Thyroid gland (tissue), 4 donors: ENCODE results near the gene LETM1.

Source experiments
- CTCF ChIP-seq, 6 experiments: fragments of 200-600 bp in 3 of 6; fragments of 450-650 bp in 3 of 6; sonication (generic) in 3 of 6; IDR thresholded peaks; one replicate each; pipeline ENCODE4 v1.5.1; 2016 to 2019; ENCODE audit warnings: antibody characterized with exemption in 6 of 6, mild to moderate bottlenecking in 2 of 6, inconsistent platforms in 1 of 6, moderate library complexity in 1 of 6
- POLR2A ChIP-seq, 2 donors: fragments of 450-650 bp; IDR thresholded peaks; one replicate each; pipeline ENCODE4 v1.6.1; 2017; ENCODE audit warnings: antibody characterized with exemption in 2 of 2, mild to moderate bottlenecking in 2 of 2, moderate library complexity in 1 of 2

DNA sequence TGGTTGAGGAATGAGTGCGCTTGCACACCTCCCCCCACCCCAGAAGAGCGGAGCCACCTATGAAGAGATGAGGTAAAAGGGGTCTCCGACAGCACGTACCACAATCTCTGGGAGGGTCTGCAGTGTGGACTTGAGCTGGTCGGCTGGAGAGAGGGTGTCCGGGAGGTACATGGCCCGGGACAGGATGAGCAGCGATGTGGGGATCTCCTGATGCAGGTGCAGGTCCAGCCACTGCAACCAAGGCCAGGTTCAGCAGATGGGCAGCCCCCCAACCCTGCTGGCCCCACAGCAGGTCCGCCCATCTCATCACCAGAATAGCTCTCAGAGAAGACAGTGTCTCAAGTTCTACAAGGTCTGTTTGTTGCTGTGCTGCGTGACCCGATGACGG, 32.4 kb downstream of the LETM1 start:
- TF ChIP-seq CTCF (IDR thresholded peaks at IDR 0.05) (no peak), POLR2A (IDR thresholded peaks at IDR 0.05) (no peak)
